ENCODE measurements around the gene CNOT6L. TPM values are rescaled to one million over a fixed set of nuclear protein-coding genes. Genes with fewer than 3 reads are reported as not detected.

Gene CNOT6L
- total RNA-seq, 1 donor from 2014 or later, result 15.8 TPM

DNA sequence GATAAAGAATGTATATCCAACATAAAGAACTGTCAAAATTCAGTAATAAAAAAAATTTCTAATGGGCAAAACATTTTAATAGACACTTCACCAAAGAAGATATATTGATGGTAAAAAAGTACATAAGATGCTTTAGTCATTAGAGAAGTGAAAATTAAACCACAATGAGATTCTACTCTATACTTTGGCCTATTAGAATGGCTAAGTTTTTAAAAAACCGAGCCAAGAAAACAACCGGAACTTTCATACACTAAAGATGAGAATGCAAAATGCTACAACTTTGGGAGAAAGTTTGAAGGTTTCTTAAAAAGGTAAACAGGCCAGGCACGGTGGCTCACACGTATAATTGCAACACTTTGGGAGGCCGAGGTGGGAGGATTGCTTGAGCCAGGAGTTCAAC is 20.8 kb downstream of the CNOT6L start:
- Histone ChIP-seq H3K36me3 (ENCODE audit: control insufficient read depth, insufficient read depth, low read length) (no peaks in the 10 kb centered on the region), H3K4me3 (ENCODE audit: low read depth, low read length) (no peak overlapping the region), H3K27me3 (ENCODE audit: control insufficient read depth, insufficient read depth, low read length) (no peaks in the 10 kb centered on the region)
- DNase-seq (ENCODE audit: low read depth), result no peak
- TF ChIP-seq, protein P1, sequence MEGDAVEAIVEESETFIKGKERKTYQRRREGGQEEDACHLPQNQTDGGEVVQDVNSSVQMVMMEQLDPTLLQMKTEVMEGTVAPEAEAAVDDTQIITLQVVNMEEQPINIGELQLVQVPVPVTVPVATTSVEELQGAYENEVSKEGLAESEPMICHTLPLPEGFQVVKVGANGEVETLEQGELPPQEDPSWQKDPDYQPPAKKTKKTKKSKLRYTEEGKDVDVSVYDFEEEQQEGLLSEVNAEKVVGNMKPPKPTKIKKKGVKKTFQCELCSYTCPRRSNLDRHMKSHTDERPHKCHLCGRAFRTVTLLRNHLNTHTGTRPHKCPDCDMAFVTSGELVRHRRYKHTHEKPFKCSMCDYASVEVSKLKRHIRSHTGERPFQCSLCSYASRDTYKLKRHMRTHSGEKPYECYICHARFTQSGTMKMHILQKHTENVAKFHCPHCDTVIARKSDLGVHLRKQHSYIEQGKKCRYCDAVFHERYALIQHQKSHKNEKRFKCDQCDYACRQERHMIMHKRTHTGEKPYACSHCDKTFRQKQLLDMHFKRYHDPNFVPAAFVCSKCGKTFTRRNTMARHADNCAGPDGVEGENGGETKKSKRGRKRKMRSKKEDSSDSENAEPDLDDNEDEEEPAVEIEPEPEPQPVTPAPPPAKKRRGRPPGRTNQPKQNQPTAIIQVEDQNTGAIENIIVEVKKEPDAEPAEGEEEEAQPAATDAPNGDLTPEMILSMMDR (IDR thresholded peaks at IDR 0.05; ENCODE audit: insufficient read depth, low read length, poor library complexity, severe bottlenecking), result no peak

DNA sequence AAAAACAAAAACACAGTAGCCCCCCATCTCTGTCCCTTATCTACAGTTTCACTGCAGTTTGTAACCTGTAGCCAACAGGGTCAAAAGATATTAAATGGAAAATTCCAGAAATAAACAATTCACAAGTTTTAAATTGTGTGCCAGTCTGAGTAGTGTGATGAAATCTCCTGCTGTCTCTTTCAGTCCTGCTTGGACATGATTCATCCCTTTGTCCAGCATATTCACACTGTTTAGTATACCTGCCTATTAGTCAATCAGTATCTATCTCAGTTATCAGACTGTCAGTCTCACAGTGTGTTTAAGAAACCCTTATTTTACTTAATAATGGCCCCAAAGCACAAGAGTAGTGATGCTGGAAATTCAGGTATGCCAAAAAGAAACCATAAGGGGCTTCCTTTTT is 21.9 kb downstream of the CNOT6L start:
- Histone ChIP-seq H3K36me3 (ENCODE audit: control insufficient read depth, insufficient read depth, low read length) (no peaks in the 10 kb centered on the region), H3K27me3 (ENCODE audit: control insufficient read depth, insufficient read depth, low read length) (no peaks in the 10 kb centered on the region), H3K4me3 (ENCODE audit: low read depth, low read length) (no peak overlapping the region)
- peak; percentile 39 for DNase-seq (ENCODE audit: low read depth)
- TF ChIP-seq, protein P1 (IDR thresholded peaks at IDR 0.05; ENCODE audit: insufficient read depth, low read length, poor library complexity, severe bottlenecking), result no peak

DNA sequence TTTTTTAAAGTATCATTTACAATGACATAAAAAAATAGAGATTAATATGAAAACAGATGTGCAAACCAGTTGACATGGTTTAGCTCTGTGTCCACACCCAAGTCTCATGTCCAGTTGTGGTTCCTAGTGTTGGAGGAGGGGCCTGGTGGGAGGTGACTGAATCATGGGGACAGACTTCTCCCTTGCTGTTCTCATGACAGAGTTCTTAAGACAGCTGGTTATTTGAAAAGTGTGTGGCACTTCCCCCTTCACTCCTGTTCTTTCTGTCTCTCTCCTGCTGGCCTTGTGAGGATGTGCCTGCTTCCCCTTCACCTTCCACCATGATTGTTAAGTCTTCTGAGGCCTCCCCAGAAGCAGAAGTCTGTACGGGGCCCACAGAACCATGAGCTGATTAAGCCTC is 23.8 kb downstream of the CNOT6L start:
- TF ChIP-seq, protein P1 (IDR thresholded peaks at IDR 0.05; ENCODE audit: insufficient read depth, low read length, poor library complexity, severe bottlenecking), result no peak
- DNase-seq (ENCODE audit: low read depth), result no peak
- Histone ChIP-seq H3K4me3 (ENCODE audit: low read depth, low read length) (no peak overlapping the region), H3K36me3 (ENCODE audit: control insufficient read depth, insufficient read depth, low read length) (no peaks in the 10 kb centered on the region), H3K27me3 (ENCODE audit: control insufficient read depth, insufficient read depth, low read length) (no peaks in the 10 kb centered on the region)

DNA sequence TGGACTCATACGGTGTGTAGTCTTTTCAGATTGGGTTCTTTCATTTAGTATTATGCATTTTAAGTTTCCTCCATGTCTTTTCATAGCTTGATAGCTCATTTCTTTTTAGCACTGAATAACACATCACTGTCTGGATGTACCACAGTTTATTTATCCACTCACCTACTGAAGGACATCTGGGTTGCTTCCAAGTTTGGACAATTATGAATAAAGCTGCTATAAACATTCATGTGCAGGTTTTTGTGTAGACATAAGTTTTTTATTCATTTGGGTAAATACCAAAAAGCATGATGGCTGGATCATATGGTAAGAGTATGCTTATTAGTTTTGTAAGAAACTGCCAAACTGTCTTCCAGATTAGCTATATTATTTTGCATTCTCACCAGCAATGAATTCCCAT is 29.0 kb downstream of the CNOT6L start:
- no peaks in the 10 kb centered on the region for H3K27me3 ChIP-seq (ENCODE audit: control insufficient read depth, insufficient read depth, low read length)
- no peak for DNase-seq (ENCODE audit: low read depth)
- no peaks in the 10 kb centered on the region for H3K36me3 ChIP-seq (ENCODE audit: control insufficient read depth, insufficient read depth, low read length)
- TF ChIP-seq, protein P1 (IDR thresholded peaks at IDR 0.05; ENCODE audit: insufficient read depth, low read length, poor library complexity, severe bottlenecking), result no peak
- H3K4me3 ChIP-seq (ENCODE audit: low read depth, low read length), result no peak overlapping the region

DNA sequence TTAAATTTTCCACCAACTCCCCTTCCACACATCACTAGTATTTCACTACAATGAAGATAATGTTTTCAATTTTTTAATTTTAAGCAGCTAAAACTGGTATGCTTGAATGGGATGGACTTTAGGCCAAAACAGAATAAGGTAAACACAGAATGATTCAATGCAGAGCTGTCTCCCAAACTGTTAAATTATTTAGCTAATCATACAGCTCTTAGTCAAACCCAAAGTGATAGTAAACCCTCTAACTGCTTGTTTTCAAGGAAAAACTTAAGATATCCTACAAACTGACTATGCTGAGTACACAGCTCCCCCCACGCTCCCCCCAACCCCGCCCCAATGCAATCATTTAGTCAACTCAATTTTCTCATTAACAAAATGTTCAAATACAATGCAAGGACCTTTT is 30.2 kb downstream of the CNOT6L start:
- DNase-seq (ENCODE audit: low read depth), result no peak
- H3K36me3 ChIP-seq (ENCODE audit: control insufficient read depth, insufficient read depth, low read length), result no peaks in the 10 kb centered on the region

DNA sequence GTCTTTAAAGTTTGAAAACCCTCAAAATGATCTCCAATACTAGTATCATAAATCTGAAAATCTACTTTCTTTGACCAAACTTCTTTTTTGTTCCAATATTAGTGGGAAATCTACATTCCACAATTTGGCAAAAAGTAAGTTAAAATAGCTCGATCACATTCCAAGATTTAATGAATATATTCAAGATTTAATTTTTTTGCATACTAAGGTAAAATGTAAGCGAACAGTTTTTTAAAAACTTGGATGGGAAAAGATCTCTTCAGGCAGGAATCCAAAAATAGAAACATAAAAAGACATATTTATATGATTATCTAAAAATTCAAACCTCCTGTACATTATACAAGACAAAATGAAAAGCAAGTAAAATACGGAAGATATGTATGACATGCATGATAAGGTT is 31.2 kb downstream of the CNOT6L start:
- Histone ChIP-seq H3K27me3 (ENCODE audit: control insufficient read depth, insufficient read depth, low read length) (no peaks in the 10 kb centered on the region), H3K36me3 (ENCODE audit: control insufficient read depth, insufficient read depth, low read length) (no peaks in the 10 kb centered on the region), H3K4me3 (ENCODE audit: low read depth, low read length) (no peak overlapping the region)
- TF ChIP-seq, protein P1 (IDR thresholded peaks at IDR 0.05; ENCODE audit: insufficient read depth, low read length, poor library complexity, severe bottlenecking), result no peak
- no peak for DNase-seq (ENCODE audit: low read depth)

More for the DNA sequence above, 30.2 kb downstream of the CNOT6L start:
- TF ChIP-seq, protein P1 (IDR thresholded peaks at IDR 0.05; ENCODE audit: insufficient read depth, low read length, poor library complexity, severe bottlenecking), result no peak
- no peaks in the 10 kb centered on the region for H3K27me3 ChIP-seq (ENCODE audit: control insufficient read depth, insufficient read depth, low read length)
- no peak overlapping the region for H3K4me3 ChIP-seq (ENCODE audit: low read depth, low read length)
